NT2/D1 (cell line): ENCODE measurements around the gene IQCK.

Experiments used
- YY1 ChIP-seq: IDR thresholded peaks from 2 replicates; pipeline ENCODE4 v1.6.1; 2011; ENCODE audit not compliant: insufficient read length, insufficient read depth
- ZNF274 ChIP-seq: IDR thresholded peaks from 2 replicates; pipeline ENCODE4 v1.6.1; 2011; ENCODE audit warnings: mild to moderate bottlenecking, low read depth, low read length

GRCh38 chr16:19748389-19749168 is 30.5 kb downstream of the IQCK start:
- TF ChIP-seq YY1 = no peak
- TF ChIP-seq ZNF274 = no peak
